Measurements from ENCODE around the gene MEGF6.

MEGF6 gene

GRCh38 chr1:3457910-3458883 lies 153.1 kb downstream of the MEGF6 start:
- Mint-ChIP-seq H3K27ac (no peak overlapping the region), H3K9me3 (no peaks in the 10 kb centered on the region), H3K4me1 (ENCODE audit: low read depth) (peaks cover 7% of the 10 kb centered on the region), H3K36me3 (ENCODE audit: low read depth) (no peaks in the 10 kb centered on the region), H3K27me3 (peaks cover 6% of the 10 kb centered on the region), H3K4me3 (no peak overlapping the region)
- no peak for DNase-seq

GRCh38 chr1:3456964-3457909 lies 154.1 kb downstream of the MEGF6 start:
- Mint-ChIP-seq H3K9me3 (no peaks in the 10 kb centered on the region), H3K4me3 (no peak overlapping the region), H3K27me3 (peaks cover 7% of the 10 kb centered on the region), H3K4me1 (ENCODE audit: low read depth) (peaks cover 8% of the 10 kb centered on the region), H3K36me3 (ENCODE audit: low read depth) (no peaks in the 10 kb centered on the region), H3K27ac (no peak overlapping the region)
- DNase-seq: no peak

GRCh38 chr1:3456449-3456963 lies 154.8 kb downstream of the MEGF6 start:
- no peaks in the 10 kb centered on the region for H3K36me3 Mint-ChIP-seq (ENCODE audit: low read depth)
- no peaks in the 10 kb centered on the region for H3K9me3 Mint-ChIP-seq
- DNase-seq: no peak
- no peak overlapping the region for H3K4me3 Mint-ChIP-seq
- H3K27me3 Mint-ChIP-seq: peaks cover 10% of the 10 kb centered on the region
- H3K27ac Mint-ChIP-seq: no peak overlapping the region
- peaks cover 8% of the 10 kb centered on the region for H3K4me1 Mint-ChIP-seq (ENCODE audit: low read depth)

GRCh38 chr1:3455670-3456448 lies 155.4 kb downstream of the MEGF6 start:
- Mint-ChIP-seq H3K9me3 (no peaks in the 10 kb centered on the region), H3K4me3 (no peak overlapping the region), H3K4me1 (ENCODE audit: low read depth) (peaks cover 8% of the 10 kb centered on the region), H3K27ac (no peak overlapping the region), H3K27me3 (peaks cover 14% of the 10 kb centered on the region), H3K36me3 (ENCODE audit: low read depth) (no peaks in the 10 kb centered on the region)
- no peak for DNase-seq

- Mint-ChIP-seq H3K36me3 (ENCODE audit: low read depth) (no peaks in the 10 kb centered on the region), H3K9me3 (no peaks in the 10 kb centered on the region), H3K4me3 (peak overlapping the region; percentile 43), H3K27me3 (peaks cover 21% of the 10 kb centered on the region), H3K4me1 (ENCODE audit: low read depth) (peaks cover 8% of the 10 kb centered on the region), H3K27ac (no peak overlapping the region)
- no peak for DNase-seq
Observed at GRCh38 chr1:3454811-3455618, 156.3 kb downstream of the MEGF6 start.

GRCh38 chr1:3453891-3454810 lies 157.2 kb downstream of the MEGF6 start, which contains the start of gene ARHGEF16:
TSS of gene ARHGEF16 (plus strand) at chr1:3454665. CDS start at chr1:3463085, 8,420 bp downstream.
- H3K4me3 Mint-ChIP-seq: peak within 1 kb of the TSS; percentile 43
- peak; percentile 49 for DNase-seq
- peaks cover 8% of the 10 kb centered on the region for H3K4me1 Mint-ChIP-seq (ENCODE audit: low read depth)
- no peaks in the 10 kb centered on the region for H3K36me3 Mint-ChIP-seq (ENCODE audit: low read depth)
- no peaks in the 10 kb centered on the region for H3K9me3 Mint-ChIP-seq
- peaks cover 24% of the 10 kb centered on the region for H3K27me3 Mint-ChIP-seq
- no peak within 1 kb of the TSS for H3K27ac Mint-ChIP-seq

- Mint-ChIP-seq H3K36me3 (ENCODE audit: low read depth) (no peaks in the 10 kb centered on the region), H3K27ac (no peak overlapping the region), H3K27me3 (peaks cover 27% of the 10 kb centered on the region), H3K9me3 (no peaks in the 10 kb centered on the region), H3K4me1 (ENCODE audit: low read depth) (peaks cover 8% of the 10 kb centered on the region), H3K4me3 (no peak overlapping the region)
- peak; percentile 86 for DNase-seq
Observed at GRCh38 chr1:3453203-3453761, 158.0 kb downstream of the MEGF6 start.

GRCh38 chr1:3452866-3453175 lies 158.5 kb downstream of the MEGF6 start:
- peaks cover 8% of the 10 kb centered on the region for H3K4me1 Mint-ChIP-seq (ENCODE audit: low read depth)
- no peaks in the 10 kb centered on the region for H3K36me3 Mint-ChIP-seq (ENCODE audit: low read depth)
- H3K4me3 Mint-ChIP-seq: no peak overlapping the region
- peaks cover 27% of the 10 kb centered on the region for H3K27me3 Mint-ChIP-seq
- no peak overlapping the region for H3K27ac Mint-ChIP-seq
- no peak for DNase-seq
- no peaks in the 10 kb centered on the region for H3K9me3 Mint-ChIP-seq

GRCh38 chr1:3451994-3452865 lies 159.1 kb downstream of the MEGF6 start:
- Mint-ChIP-seq H3K9me3 (no peaks in the 10 kb centered on the region), H3K27me3 (peaks cover 27% of the 10 kb centered on the region), H3K27ac (no peak overlapping the region), H3K4me3 (no peak overlapping the region), H3K36me3 (ENCODE audit: low read depth) (no peaks in the 10 kb centered on the region), H3K4me1 (ENCODE audit: low read depth) (peaks cover 8% of the 10 kb centered on the region)
- DNase-seq: no peak

GRCh38 chr1:3450983-3451382 lies 160.3 kb downstream of the MEGF6 start:
- no peak for DNase-seq
- peaks cover 8% of the 10 kb centered on the region for H3K4me1 Mint-ChIP-seq (ENCODE audit: low read depth)
- H3K4me3 Mint-ChIP-seq: no peak overlapping the region
- H3K27ac Mint-ChIP-seq: no peak overlapping the region
- H3K27me3 Mint-ChIP-seq: peaks cover 27% of the 10 kb centered on the region
- peaks cover 2% of the 10 kb centered on the region for H3K9me3 Mint-ChIP-seq
- no peaks in the 10 kb centered on the region for H3K36me3 Mint-ChIP-seq (ENCODE audit: low read depth)

GRCh38 chr1:3450202-3450863 lies 161.0 kb downstream of the MEGF6 start:
- Mint-ChIP-seq H3K9me3 (peaks cover 2% of the 10 kb centered on the region), H3K27ac (no peak overlapping the region), H3K27me3 (peaks cover 23% of the 10 kb centered on the region), H3K4me1 (ENCODE audit: low read depth) (peaks cover 8% of the 10 kb centered on the region), H3K4me3 (no peak overlapping the region), H3K36me3 (ENCODE audit: low read depth) (no peaks in the 10 kb centered on the region)
- DNase-seq: no peak
